Breast epithelium (tissue), 4 donors: Measurements from ENCODE around the gene GARIN5A. TPM values are rescaled to one million over a fixed set of nuclear protein-coding genes. Genes with fewer than 3 reads are reported as not detected.

Experiments
- DNase-seq, 2 donors: peaks; one replicate each; pipeline ENCODE4 v3.0.0-alpha.2; 2019; ENCODE audit warnings: low spot score in 2 of 2
- H3K27ac ChIP-seq, 2 donors: fragments of 200-600 bp; sonication (generic) in 1 of 2; one replicate each; pipeline ENCODE4 v1.5.1; 2016 to 2019; ENCODE audit warnings: mild to moderate bottlenecking in 1 of 2
- H3K27me3 ChIP-seq, 2 donors: fragments of 200-600 bp; sonication (generic) in 1 of 2; one replicate each; pipeline versions ENCODE4 v1.5.1 to v1.6.0; 2017 to 2019; ENCODE audit warnings: control low read depth in 1 of 2, mild to moderate bottlenecking in 1 of 2
- H3K36me3 ChIP-seq: fragments of 200-600 bp; one replicate; pipeline ENCODE4 v1.5.1; 2019
- H3K4me1 ChIP-seq, 2 donors: fragments of 200-600 bp; sonication (generic); one replicate each; pipeline ENCODE4 v1.5.1; 2016 to 2019; ENCODE audit warnings: control low read depth in 1 of 2
- H3K4me3 ChIP-seq, 3 donors: fragments of 200-600 bp; sonication (generic); 1 replicate in 2 of 3; 2 replicates in 1 of 3; pipeline ENCODE4 v1.5.1; 2016 to 2019; ENCODE audit warnings: mild to moderate bottlenecking in 3 of 3, moderate library complexity in 2 of 3
- H3K9me3 ChIP-seq, 2 donors: fragments of 200-600 bp; sonication (generic) in 1 of 2; one replicate each; pipeline ENCODE4 v1.5.1; 2016 to 2019; ENCODE audit warnings: control low read depth in 1 of 2
- CTCF ChIP-seq, 3 donors: fragments of 450-650 bp; IDR thresholded peaks; one replicate each; pipeline ENCODE4 v1.5.1; 2016 to 2017; ENCODE audit warnings: antibody characterized with exemption in 3 of 3, mild to moderate bottlenecking in 3 of 3, moderate library complexity in 3 of 3
- POLR2A ChIP-seq: fragments of 450-650 bp; IDR thresholded peaks from one replicate; pipeline ENCODE4 v1.6.1; 2016; ENCODE audit warnings: antibody characterized with exemption, mild to moderate bottlenecking, moderate library complexity
- POLR2AphosphoS5 ChIP-seq, 3 donors: sonication (generic); formaldehyde crosslinking; IDR thresholded peaks; one replicate each; pipeline ENCODE4 v1.6.1; 2017; ENCODE audit warnings: antibody characterized with exemption in 3 of 3
- intact Hi-C: fragments of 100-400 bp; cut with DNase I; formaldehyde crosslinking; loops from one replicate; pipeline ENCODE4 v1.15.1; 2023; ENCODE audit warnings: low total_unique reads
- total RNA-seq, 3 donors: library from RNA; depleted of rRNA; stranded (reverse); fragments of >200 nt; gene quantifications; one replicate each; pipeline ENCODE4 v1.1.0, GENCODE V29; 2016

The GARIN5A gene
- total RNA-seq, 3 donors from 2014 or later: 0.98 to 1.3 (median 1.1) TPM

DNA sequence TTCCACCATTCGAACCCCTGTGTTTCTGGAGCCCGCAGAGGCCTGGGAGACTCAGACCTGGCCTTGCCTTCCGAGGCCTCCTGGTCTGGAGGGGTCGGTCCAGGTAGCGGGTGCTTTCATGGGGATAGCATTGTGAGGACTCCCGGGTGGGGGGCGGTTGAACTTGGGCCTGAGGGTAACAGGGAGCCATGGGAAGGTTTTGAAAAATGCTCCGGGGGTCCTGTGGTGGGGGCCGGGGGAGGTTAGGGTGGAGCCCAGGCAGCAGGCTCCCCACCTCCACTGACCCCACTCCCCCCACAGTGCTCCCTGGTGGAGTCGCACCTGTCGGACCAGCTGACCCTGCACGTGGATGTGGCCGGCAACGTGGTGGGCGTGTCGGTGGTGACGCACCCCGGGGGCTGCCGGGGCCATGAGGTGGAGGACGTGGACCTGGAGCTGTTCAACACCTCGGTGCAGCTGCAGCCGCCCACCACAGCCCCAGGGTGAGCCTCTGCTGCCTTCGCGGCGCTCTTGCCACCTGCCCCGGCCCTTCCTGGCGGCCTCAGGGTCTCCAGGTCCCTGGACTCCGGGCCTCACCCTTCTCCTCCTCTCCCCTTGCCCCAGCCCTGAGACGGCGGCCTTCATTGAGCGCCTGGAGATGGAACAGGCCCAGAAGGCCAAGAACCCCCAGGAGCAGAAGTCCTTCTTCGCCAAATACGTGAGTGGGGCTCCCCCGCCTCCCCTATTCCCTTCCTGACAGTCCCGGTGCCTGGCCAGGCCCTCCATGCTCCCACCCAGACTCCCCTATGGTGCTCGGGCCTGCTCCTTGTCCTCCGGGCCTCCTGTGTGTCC is 3.8 kb upstream of the GARIN5A start:
- DNase-seq: no peak
- no peaks in the 10 kb centered on the region for H3K9me3 ChIP-seq
- no peaks in the 10 kb centered on the region for H3K27me3 ChIP-seq
- no peaks in the 10 kb centered on the region for H3K36me3 ChIP-seq
- TF ChIP-seq POLR2A (no peak), POLR2AphosphoS5 (IDR thresholded peaks at IDR 0.05) (no peak), CTCF (IDR thresholded peaks at IDR 0.05) (no peak)
- no peak overlapping the region for H3K4me3 ChIP-seq
- H3K27ac ChIP-seq: no peak overlapping the region
- H3K4me1 ChIP-seq: peaks cover 3 to 9% of the 10 kb centered on the region in 2 donors
- intact Hi-C loops: no loop called here

DNA sequence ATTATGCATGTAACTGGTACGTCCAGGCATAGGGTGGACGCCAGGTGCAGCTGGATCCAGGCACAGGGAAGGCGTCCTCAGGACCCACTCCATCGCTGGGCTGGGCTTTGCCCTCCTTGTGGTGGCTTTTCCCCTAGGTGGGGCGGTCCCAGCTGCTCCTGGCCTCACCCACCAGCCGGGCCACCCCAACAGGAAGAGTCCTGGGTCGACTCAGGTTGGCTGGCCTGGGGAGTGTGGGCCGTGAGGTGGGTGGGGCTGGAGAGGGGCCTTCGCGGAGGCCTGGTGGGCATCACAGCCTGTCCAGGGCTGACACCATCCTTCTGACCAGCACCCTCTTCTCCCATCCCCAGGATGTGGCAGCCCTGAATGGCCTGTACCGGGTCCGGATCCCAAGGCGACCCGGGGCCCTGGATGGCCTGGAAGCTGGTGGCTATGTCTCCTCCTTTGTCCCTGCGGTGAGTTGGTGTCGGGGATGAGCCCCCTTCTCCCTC is 3.2 kb upstream of the GARIN5A start:
- H3K4me1 ChIP-seq: peaks cover 3 to 9% of the 10 kb centered on the region in 2 donors
- TF ChIP-seq POLR2AphosphoS5 (IDR thresholded peaks at IDR 0.05) (no peak), POLR2A (no peak), CTCF (IDR thresholded peaks at IDR 0.05) (no peak)
- no peak for DNase-seq
- no peaks in the 10 kb centered on the region for H3K27me3 ChIP-seq
- H3K36me3 ChIP-seq: no peaks in the 10 kb centered on the region
- H3K27ac ChIP-seq: no peak overlapping the region
- H3K4me3 ChIP-seq: no peak overlapping the region
- intact Hi-C loops: no loop called here
- H3K9me3 ChIP-seq: no peaks in the 10 kb centered on the region

GRCh38 chr19:50478901-50479715 is 2.5 kb upstream of the GARIN5A start:
- Histone ChIP-seq H3K27ac (no peak overlapping the region), H3K9me3 (no peaks in the 10 kb centered on the region), H3K4me3 (no peak overlapping the region), H3K36me3 (no peaks in the 10 kb centered on the region), H3K27me3 (no peaks in the 10 kb centered on the region), H3K4me1 (peaks cover 3 to 9% of the 10 kb centered on the region in 2 donors)
- TF ChIP-seq CTCF (IDR thresholded peaks at IDR 0.05): no peak
- TF ChIP-seq POLR2AphosphoS5 (IDR thresholded peaks at IDR 0.05): no peak
- no peak for TF ChIP-seq POLR2A
- DNase-seq: no peak
- intact Hi-C loops: no loop called here

GRCh38 chr19:50477751-50478515 is 1.3 kb upstream of the GARIN5A start:
- H3K4me1 ChIP-seq: peaks cover 3 to 9% of the 10 kb centered on the region in 2 donors
- H3K9me3 ChIP-seq: no peaks in the 10 kb centered on the region
- intact Hi-C loops: no loop called here
- H3K27ac ChIP-seq: no peak overlapping the region
- H3K4me3 ChIP-seq: peak overlapping the region in 1 of 3 donors; percentile 99
- H3K27me3 ChIP-seq: no peaks in the 10 kb centered on the region
- DNase-seq: no peak
- no peak for TF ChIP-seq CTCF (IDR thresholded peaks at IDR 0.05)
- TF ChIP-seq POLR2A: no peak
- TF ChIP-seq POLR2AphosphoS5 (IDR thresholded peaks at IDR 0.05): no peak
- no peaks in the 10 kb centered on the region for H3K36me3 ChIP-seq
